GM18867 (cell line): ENCODE data around the gene METRNL.
"Not testable (repeated sequence)": the region's sequence is repeated elsewhere in the genome, so short reads cannot be mapped to it uniquely, and the experiment has no call there.

Experiments
- ATAC-seq: cut with Tn5 transposase; IDR thresholded peaks from one replicate; pipeline ENCODE4 v1.9.1; 2021; ENCODE audit warnings: mild to moderate bottlenecking, moderate library complexity; ENCODE audit not compliant: unreplicated experiment

The METRNL gene

DNA sequence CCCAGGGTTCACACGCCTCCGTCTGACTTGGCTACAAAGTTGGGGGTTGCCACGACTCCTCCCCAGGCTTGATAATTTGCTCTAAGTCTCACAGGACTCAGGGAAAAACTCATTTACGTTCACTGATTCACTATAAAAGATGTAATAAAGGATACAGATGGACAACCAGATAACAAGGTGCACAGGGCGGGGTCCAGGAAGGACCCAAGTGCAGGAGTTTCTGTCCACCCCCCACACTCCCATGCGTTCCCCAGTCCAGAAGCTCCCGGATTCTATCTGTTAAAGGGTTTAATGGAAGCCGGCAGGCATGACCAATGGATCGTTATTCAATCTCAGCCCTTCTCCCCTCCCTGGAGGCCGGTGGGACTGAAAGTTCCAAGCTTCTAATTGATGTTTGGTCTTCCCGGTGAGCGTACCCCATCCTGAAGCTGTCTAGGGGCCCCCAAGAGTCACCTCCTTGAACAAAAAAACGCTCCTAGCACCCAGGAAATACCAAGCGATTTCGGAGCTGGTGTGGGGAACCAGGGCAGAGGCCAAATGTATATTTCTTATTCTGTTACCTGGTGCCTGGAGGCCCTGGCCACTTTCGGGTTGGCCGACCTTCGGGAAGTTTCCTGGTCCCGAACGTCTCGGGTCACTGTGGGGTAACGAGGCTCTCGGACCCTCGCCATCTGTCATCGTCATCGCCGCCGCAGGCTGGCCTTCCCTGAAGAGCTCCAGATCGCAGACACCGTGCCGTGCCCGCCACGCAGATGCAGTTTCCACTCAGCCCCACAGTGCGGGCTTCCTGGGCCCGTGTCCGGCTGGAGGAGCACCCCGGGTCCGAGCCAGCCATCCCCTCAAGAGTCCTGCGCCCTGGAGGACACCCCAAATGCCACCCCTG is 13.5 kb upstream of the METRNL start:
- ATAC-seq = no peak

- not testable (repeated sequence) for ATAC-seq
These were observed 12.9 kb upstream of the METRNL start for GRCh38 chr17:83066543-83066890.

- no peak for ATAC-seq
These were observed 12.2 kb upstream of the METRNL start for GRCh38 chr17:83067071-83067717.

DNA sequence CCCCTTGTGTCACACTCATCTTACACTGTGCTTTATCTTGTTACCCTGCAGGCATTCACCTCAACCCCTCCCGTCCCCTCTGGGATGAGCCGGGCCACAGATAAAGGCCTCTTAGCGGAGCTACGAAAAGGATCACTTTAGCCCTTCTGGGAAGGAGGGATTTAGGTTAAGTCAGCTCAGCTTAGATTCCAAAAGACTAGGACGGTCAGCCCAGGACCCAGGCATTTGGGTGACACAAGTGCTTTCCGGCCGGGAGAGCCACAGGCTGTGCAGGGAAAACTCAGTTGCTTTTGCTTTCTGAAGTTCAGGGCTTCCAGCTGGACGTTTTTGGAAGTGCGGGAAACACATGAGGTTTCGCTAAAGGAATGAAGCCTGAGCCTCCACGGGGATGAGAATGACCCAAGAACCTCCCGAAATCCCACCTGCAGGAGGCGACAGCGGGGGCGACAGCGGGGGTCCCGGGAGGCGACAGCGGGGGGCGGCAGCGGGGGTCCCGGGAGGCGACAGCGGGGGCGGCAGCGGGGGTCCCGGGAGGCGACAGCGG is 11.6 kb upstream of the METRNL start:
- ATAC-seq = no peak

GRCh38 chr17:83068641-83069570 is 10.5 kb upstream of the METRNL start:
- no peak for ATAC-seq

GRCh38 chr17:83069571-83069906 is 9.9 kb upstream of the METRNL start:
- no peak for ATAC-seq

- no peak for ATAC-seq
These were observed 9.3 kb upstream of the METRNL start for GRCh38 chr17:83069931-83070742.

GRCh38 chr17:83070800-83071341 is 8.5 kb upstream of the METRNL start:
- ATAC-seq = no peak

DNA sequence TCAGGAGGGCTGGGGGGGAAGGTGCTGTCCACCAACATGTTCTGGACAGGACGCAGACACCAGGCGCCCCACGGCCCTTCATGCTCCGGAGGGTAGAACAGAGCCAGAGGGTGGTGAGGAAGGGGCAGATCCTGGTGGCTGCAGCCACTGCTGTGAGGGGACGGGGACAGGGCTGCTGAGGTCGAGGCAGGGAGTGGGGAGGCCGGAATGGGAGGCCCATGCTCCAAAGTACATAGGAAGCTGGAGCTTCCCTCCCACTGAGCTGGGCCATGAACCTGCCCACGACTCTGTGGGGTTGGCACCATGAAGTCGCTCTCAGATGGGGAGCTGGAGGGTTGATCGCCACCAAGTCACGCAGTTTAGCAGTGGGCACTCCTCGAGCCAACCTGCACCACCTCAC is 8.0 kb upstream of the METRNL start:
- ATAC-seq = no peak

DNA sequence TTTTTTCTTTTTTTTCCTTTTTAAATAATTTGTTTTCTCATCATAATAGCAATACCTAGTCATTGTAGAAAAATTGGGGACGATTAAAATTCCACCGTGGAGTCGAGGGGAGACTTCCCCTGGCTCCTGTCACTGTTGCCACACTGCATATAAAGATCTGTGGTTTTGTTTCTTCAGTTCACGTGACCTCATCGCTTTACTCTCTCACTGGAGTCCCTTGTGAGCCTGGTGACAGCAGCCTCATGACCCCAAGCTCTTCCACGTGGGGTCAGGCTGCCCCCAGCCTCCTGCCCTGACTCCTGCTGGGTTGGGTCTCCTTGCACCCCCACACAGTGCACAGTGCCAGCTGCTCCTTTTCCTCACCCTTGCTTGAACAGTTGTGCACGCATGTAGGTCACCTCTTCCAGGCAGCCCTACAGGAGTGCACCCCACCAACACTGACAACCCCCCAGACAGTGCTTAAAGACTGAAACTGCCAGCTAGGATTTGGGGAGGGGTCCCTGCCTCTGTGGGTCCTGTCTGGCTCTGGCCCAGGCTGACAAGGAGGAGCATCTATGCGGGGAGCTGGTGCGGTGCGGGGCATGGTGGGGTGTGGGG is 7.3 kb upstream of the METRNL start:
- ATAC-seq = no peak

- no peak for ATAC-seq
These were observed 6.6 kb upstream of the METRNL start for GRCh38 chr17:83072600-83073358.

GRCh38 chr17:83073389-83074063 is 5.9 kb upstream of the METRNL start:
- no peak for ATAC-seq

GRCh38 chr17:83074486-83075223 is 4.8 kb upstream of the METRNL start:
- no peak for ATAC-seq

- no peak for ATAC-seq
These were observed 4.0 kb upstream of the METRNL start for GRCh38 chr17:83075270-83075880.

- no peak for ATAC-seq
These were observed 2.5 kb upstream of the METRNL start for GRCh38 chr17:83076938-83077337.

DNA sequence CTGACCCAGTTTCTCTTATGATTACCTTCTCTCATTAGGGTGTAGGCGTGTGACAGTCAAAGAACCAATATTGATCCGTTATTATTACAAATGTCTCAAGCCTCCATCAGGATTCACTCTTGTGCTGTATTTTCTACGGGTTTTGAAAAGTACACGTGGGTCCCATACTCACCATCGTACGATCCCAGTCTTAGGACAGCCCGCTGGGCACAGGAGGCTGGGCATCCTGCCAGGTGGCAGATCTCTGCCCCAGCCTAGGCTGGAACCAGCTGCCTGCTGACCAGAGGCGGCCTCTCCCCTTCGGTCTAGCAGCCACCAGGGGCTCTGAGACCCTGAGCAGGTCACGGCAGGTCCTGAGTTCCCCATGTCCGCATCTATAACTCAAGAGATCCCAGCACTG is 2.0 kb upstream of the METRNL start:
- ATAC-seq = no peak

DNA sequence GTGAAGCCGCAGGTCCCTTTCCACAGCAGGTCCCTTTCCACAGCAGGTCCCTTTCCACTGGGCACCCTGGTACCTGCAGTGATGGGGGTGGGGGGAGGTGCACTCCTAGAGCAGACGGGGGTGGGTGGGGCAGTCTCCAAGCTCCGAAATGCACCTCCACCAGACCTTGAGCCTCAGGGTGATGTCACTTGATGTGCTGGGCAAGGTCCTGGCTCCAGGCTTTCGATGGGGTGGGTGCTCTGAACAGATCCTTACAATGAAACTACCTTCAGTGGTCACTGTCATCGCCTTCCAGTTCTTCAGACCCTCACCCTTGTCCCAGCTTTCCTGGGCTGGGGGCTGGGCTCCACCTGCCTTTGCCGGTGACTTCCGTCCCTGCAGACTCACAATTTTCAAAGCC is 1.5 kb upstream of the METRNL start:
- no peak for ATAC-seq
